Amniotic epithelial cell (primary cell): ENCODE results near the gene DUOX2.
"Not testable (repeated sequence)": the region's sequence is repeated elsewhere in the genome, so short reads cannot be mapped to it uniquely, and the experiment has no call there.

Source experiments
- DNase-seq: peaks from one replicate; pipeline ENCODE4 v3.0.0-alpha.2; 2010; ENCODE audit warnings: low read depth

The DUOX2 gene

DNA sequence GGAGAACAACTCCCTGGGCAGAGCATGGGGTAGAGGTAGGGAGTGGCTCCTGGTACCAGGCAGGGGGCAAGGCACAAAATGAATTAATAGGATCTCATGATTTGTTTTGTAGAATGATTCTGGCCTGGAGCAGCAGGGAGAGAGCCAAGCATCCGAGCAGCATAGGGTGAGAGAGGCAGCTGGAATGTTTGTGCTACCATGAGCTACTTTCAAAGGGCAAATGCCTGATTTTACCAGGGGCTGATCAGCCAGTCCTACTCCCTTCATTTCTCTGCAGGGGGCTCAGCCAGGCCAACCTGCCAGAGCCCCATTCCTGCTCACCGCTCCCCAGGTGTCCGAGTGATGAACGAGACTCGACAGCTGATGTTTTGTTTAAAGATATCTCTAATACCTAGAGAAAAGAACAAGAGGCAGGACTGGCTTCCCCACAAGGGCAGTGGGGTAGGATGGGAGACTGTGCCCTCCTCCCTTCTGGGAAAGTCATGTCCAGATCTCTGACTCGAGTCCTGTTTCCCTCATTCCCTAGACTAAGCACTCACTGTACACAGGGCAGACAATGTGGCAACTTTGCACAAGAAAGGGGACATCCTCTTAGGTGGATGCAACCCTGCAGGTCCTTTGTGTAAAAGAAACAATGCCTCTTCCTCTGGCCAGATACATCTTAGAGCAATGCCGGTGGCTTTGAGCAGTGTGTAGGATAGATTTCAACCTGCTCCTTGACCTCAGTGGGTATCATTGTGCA, 12.9 kb downstream of the DUOX2 start:
- DNase-seq: no peak

DNA sequence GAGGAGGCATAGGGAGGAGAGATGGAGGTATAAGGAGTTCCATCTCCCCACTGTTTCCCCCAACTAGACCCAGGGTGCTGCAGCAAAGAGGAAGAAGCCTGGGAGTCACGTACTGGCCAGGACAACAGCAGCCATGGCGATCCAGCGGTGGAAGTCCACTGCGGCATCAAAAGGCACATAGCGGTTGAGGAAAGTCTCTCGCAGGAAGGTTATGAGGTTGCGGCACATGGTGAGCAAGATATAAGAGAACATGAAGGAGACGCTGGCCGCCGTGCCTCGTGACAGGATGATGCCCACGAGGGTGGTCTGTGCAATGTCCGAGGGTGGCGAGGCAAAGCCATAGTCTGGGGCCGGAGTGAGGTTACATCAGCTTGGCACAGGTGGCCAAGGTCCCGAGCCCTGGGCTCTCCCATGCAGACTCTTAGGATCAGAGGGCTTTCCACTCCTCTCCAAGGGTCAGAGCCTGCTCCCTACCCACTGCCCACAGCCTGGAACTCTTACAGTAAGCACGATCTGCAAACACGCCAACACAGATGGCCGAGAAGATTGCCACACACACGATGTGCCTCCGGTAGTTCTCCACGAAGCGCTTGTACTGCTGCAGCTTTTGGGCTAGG, 14.3 kb downstream of the DUOX2 start:
- no peak for DNase-seq

DNA sequence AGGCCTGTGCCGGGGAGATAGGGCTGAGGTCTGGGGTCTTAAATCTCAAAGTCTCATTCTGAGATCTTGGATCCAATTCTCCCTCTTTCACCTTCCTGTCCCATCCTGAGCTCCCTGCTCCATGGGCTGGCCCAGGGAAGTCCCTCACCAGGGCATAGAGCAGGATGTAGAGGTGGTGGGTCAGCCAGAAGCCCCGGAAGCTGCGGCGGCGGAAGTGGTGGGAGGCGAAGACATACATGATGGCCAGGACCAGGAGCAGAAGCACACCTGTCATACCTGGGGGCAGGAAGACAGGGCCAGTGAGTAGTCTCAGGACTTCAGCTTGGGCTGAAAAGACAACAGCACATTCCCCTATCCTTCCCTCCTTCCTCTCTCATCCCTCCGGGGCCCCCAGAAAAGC, 16.5 kb downstream of the DUOX2 start:
- no peak for DNase-seq

DNA sequence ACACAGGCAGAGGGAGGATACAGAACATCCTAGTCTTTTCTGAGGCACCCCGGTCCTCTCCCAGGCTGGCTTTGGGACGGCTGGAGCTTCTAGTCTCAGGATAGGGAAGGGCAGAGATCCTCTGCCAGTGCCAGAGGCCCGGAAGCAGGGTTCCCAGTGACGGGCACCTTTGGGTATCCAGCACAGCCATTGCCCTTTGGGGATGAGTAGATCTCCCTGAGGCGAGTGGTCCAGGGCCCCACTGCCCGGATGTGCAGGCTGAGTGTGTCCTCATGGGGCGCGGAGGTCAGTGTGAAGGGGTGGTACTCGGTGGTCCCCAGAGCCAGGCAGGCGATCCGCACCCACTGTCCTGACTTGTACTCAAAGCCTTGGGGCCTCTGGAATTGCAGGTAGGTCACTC, 18.3 kb downstream of the DUOX2 start:
- no peak for DNase-seq

DNA sequence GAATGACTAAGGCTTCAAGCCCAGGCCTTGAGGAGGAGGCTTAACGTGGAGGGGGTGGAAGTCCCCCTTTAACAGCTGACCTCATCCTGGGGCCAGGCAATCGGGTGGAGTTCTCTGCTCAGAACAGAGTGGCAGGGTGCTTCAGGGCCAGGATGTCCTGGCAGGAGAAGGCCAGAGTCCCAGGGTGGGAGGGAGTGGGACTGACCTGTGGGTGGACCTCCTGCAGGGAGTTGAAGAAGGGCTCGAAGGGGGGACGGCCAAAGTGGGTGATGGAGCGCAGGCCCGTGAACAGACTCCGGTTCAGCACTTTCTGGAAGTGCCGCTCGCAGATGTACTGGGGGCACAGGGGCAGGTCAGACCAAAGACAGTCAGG, 19.6 kb downstream of the DUOX2 start:
- peak; percentile 38 for DNase-seq

DNA sequence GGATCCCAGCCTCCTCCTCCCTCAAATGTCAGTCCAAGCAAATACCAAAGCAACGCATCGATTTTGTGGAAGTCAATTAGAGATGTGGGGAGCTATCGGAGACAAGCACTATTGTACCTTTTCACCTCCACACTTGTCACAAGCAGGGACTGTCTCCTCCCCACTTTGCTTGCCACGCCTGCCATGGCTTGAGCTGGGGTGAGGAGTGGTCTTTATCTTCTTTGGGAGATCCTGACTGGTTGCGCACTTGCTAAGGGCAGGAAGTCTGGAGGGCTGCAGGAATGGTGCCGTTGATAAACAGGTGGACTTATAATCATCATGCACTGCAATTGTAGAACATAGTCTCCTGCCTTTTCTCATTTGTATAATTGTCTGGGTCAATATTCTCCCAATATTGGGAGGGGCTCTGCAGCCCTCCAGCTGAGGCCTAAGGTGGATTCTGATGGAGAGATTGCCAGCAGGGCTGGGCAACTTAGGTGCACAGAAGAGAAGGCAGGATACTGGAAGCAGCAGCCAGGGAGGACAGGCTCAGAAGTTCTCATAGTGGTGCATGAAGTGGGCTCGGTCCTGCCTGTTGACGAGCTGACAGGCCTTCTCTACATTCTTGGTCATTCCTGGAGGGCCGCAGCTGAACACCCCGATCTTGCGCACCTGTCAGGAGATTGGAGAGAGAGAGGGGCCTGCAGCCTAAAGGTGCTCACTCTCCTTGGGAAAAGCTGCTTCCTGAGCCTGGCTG, 20.2 kb downstream of the DUOX2 start:
- DNase-seq: no peak

DNA sequence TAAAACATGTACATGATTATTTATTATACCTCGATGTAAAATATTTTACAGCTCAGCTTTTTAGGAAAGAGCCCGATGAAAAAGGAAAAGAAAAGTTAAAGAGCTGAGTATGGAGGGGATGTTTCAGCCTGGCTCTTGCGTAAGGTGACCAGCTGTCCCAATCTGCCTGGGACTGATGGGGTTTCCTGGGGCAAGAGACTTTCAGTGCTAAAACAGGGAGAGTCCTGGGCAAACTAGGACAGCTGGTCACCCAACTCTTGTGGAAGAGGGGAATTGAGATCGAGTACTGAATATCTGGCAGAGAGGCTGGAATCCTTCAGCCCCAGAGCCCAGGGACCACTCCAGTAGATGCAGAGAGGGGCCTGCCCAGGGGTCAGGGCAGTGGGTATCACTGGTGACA, 21.0 kb downstream of the DUOX2 start:
- no peak for DNase-seq

DNA sequence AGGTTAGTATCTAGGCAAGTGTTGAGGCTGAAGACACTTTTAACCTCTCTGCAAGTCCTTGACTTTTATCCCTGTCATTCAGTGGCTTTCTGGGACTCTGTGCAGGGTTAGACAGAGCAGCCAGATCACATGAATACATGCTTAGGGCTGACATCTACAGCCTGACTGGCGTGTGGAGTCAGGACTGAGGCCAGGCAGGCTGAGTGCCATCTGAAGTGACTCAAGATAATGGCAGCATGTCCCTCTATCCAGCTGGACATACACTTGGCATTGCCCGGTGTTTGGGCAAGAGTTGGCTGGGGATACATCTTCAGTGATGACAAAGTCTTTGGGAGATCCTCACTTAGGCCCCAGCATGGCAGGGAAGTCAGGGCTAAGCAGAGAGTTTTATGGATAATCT, 22.4 kb downstream of the DUOX2 start:
- DNase-seq: no peak

DNA sequence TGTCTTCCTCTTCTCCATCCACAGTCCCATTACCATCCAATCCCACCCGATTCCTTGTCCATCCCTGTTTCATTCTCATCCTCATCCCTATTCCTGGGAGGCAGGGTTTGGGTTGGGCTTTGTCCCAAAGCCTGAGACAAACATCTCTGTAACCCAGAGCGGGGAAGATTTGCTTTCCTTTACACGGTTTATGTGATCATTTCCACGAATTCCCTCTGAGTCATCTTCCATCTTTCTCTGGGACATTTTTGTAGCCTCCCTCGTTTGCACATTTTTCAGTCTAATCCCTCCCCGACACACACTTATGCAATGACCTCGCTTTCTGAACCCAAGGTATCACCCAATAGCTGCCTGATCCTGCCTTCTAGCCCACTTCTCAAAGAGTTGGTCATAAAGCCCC, 22.8 kb downstream of the DUOX2 start:
- peak; percentile 76 for DNase-seq

DNA sequence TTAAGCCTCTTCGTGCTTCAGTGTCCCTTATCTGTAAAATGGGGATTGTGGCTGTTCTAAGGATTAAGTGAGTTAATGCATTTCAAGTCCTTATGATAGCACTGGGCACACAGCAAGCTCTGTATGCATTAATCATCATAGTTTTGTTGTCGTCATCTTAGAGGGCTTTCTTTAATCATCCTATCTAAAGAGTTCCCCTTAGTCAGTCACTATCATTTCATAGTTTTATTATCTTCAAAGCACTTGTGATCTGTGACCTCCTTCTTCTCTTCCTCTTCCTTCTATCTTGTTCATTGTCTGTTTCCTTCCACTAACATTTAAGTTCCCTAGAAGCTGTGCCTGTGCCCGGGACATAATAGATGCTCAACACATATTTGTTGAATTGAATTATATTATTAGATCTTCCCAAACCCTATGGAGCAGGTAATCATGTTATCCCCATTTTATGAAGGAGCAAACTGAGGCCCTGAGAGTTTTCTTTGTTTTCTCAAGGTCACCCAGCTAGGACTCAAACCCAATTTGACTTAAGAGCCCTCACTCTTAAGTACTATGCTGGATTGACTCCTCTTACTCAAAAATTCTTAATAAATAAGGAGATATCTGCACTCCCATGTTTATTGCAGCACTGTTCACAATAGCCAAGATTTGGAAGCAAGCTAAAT, 24.1 kb downstream of the DUOX2 start:
- peak; percentile 90 for DNase-seq

DNA sequence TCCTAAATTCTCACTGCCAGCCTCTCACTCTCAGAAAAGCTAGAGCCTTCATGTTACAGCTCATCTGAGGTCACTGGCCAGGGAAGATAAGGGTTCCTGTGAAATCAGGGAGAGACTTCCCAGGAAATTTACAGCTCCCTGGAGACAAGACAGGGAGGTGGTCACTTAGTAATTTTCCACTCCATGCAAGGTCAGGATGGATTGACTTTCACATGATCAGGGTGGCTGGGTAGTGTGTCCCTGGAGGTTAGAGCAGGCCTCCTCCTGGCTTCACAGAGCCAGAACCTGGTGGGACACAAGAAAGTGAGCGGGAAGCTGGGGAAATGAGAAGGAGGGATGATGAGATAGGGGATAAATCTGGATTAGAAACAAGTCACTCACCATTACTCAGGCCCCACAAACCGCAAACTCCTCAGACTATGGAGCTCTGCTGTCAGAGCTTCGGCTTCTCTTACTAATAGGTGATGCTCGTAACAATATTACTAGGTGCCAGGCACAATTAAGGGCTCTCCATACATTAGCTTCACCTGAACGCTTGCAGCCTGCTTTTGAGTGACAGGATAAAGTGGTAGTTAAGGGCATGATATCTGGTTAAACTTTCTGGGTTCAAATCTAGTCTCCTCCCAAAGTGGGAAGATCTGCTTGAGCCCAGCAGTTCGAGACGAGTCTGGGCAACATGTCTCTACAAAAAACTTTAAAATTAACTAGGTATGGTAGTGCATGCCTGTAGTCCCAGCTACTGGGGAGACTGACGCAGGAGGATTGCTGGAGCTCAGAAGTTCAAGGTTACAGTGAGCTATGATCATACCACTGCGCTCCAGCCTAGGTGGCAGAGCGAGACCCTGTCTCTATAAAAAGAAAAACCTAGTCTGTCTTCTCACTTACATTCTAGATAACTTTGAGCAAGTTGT, 24.9 kb downstream of the DUOX2 start:
- peak; percentile 87 for DNase-seq

DNA sequence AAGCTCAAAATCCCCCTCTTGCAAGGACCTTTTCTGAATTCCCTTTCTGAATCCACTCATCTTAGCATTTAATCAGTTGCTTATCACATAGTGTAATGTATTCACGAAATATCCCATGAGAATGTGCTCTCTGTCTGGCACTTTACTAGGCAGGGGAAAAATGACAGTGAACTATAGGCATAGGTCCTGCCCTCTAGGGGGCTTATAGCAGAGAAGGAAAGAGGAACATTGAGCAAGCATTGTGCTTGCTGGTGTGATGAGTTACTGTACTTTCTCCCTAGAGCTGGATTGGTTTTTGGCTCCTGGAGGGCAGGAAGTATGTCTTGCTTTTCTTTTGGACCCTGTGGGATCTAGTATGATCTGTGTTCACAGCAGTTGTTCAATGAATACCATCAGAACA, 26.5 kb downstream of the DUOX2 start:
- DNase-seq: peak; percentile 9

DNA sequence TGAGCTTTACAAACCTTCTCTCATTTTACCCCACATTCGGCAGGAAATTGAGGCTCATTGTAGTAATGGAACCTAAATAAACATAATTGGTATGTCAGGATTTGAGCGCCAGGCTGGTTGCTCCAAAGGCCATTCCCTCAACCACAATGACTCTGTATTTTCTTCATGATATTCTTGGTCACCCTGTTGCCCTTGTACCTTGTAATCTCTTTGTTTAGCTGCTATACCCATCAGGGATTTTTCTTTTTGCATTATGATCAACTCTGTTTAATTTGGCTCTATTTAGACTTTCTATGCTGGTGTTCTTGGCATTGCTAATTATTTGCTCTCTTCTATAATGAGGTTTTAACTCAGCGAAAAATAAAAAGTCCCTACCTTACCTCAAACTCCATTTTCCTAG, 29.8 kb downstream of the DUOX2 start:
- DNase-seq: no peak

DNA sequence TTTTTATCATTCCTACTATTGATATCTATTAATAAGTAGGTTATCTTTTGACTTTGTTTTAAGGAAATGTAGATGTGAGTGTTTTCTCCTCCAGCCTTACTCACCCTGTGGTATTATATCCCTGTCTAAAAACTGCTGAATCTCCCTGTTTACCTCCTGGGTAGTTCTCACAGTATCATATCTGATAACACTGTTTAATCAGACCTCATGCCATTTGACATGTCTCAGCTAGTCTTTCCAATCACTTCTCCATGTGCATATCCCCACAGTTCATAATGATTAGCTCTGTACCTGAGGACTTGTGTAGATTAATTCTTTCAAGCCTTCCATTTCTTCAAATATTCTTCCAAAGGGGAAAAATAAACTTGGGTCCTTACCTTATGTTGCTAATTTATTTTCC, 30.7 kb downstream of the DUOX2 start:
- DNase-seq: peak; percentile 6

DNA sequence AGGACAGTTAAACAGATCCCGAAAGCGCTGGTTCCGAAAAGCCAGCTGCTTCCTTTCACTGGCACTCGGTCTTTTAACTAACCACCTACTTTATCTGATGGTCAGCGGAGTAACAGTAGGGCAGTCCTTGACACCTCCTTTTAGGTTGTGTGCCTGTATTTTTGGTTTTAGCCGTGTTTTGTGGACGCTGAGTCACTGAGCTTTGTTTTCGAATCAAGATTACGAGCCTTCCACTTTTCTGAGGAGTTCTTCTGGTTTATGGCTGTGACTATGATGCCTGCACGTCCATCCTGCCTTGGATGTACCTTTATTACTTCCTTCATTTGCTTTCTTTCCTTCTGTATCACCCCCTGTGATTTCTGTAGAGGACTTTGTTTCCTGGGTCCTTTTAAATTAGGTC, 31.6 kb downstream of the DUOX2 start:
- DNase-seq: not testable (repeated sequence)

DNA sequence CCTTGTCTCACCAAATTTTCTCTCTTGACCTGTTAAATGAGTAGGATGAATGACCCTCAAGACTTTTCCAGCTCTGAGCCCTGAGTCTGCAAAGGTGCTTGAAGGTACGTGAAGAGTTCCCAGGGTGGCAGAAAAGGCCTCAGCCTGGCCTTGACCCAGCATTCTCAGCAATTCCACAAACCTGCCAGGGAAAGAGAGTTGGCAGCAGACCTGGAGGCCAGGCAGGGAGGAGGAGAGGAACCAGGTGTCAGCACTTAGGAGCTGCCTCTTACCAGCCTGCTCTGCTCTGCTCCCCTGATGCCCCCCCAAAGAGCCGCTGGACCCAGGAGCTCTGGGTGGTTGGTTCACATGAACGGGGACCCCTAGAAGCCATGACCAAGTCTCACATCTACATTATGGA, 33.4 kb downstream of the DUOX2 start:
- DNase-seq: not testable (repeated sequence)

DNA sequence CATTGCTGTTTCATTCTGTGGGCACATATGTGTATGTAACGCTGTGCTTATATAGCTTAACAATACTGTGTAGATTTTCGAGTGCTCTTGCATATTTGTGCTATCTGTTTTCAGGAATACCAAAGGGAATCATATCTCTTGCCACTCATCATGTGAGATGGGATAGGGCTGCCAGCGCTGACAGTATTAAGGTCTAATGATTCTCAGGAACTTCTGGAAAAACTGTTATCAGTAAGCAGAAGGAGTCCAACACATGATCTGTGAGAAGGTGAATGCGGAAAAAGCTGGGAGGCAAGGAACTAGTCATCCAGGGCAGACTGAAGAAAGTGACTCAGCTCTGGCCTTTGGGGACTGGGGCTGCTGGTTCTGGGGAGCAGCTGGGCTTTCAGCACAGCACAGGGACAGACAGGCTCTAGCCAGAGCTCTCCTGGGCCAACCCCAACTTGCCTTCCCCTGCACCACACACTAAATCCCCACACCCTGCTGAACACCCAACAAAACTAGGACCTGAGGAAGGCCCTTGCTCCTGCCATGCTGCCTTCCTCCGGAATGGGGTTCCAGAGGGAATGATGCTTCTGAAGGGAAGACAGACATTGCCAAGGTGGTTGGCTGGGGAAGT, 34.2 kb downstream of the DUOX2 start:
- DNase-seq: peak; percentile 44

DNA sequence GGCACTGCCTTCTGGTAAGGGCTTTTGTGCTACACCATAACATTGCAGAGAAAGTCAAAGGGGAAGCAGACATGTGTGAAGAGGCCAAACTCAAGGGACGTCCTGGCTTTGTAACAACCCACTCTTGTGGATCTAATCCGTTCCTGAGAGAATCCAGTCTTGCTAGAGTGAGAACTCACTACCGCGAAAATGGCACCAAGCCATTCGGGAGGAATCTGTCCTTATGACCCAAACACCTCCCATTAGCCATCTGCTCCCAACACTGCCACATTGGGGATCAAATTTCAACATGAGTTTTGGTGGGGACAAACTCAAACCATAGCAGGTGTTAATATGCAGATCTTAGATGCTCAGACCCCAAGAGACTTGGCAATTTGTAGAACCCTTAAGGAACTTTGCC, 34.8 kb downstream of the DUOX2 start:
- DNase-seq: not testable (repeated sequence)

DNA sequence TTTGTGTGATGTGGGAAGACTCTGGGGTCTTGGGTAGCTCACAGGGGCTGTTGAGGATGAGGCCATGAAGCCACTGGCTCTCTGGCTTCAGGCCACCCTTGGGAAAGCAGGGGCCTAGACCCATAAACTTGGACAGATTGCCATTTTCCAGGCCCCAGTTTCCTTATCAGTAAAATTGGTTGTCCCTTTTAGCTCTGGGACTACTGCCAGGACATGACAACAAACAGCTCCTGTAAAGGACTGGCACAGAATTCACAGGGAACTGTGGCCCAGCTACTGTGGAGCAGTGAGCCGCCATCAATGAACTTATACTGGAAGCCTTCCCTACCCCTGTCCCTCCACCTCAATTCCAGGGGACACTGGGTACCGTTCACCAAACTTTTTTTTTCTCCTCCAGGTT, 36.6 kb downstream of the DUOX2 start:
- DNase-seq: not testable (repeated sequence)

DNA sequence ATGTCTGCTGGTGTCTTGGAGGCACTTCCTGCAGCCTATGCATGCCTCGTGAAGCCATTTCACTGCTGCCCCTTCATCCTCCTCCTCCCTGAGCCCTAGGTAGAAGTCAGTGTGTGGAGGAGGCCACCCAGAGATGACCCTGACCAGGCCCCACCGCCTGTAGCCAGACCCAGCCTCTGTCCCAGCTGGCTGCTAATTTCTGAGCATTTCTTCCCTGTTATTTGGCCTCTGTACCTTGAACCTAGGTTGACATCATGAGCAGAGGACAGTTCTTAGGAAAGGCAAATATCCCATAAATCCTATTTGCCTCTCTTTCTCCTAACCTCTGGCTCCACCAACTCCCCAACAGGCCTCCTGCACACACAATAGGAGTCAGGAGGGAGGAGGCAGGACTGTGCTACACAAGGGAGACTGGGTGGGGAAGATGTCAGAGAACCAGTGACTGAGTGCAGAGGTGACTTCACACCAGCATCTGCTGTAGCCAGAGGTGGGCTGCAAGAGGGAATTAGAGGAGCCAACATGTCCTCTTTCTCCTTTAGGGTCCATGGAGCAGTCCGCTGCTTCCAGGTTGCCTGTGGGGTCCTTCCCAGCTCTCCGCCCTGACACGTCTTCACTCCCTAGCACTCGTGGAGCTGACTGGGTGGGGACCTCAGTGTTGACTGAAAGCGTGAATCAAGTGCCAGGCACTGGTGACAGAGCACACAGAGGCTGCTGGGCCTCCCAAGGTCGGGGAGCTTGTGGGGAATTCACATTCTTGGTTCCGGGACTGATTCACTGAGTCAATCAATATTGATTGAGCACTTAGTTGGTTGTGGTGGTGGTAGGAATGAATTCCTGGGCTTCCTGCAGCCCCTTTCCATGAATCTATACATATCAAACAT, 38.3 kb downstream of the DUOX2 start:
- DNase-seq: not testable (repeated sequence)
